HepG2 (cell line): ENCODE measurements around the gene ANAPC16. TPM values are rescaled to one million over a fixed set of nuclear protein-coding genes. Genes with fewer than 3 reads are reported as not detected.

ENCODE experiments used
- FOXC1 ChIP-seq: sonication (generic); formaldehyde crosslinking; IDR thresholded peaks from 2 replicates; pipeline ENCODE4 v1.8.0; 2022; ENCODE audit warnings: mild to moderate bottlenecking, missing genetic modification reagents, borderline replicate concordance
- HMG20B ChIP-seq: conservative IDR thresholded peaks from 2 replicates; pipeline ENCODE4 v1.6.1; 2016; ENCODE audit warnings: missing genetic modification reagents, missing compliant biosample characterization
- KLF9 ChIP-seq: IDR thresholded peaks from 2 replicates; pipeline ENCODE4 v1.6.1; 2016; ENCODE audit warnings: low read depth
- MYPOP ChIP-seq: sonication (generic); formaldehyde crosslinking; IDR thresholded peaks from 2 replicates; pipeline ENCODE4 v1.8.1; 2023; ENCODE audit warnings: mild to moderate bottlenecking, moderate library complexity, missing genetic modification reagents
- SMAD3 ChIP-seq: sonication (generic); formaldehyde crosslinking; IDR thresholded peaks from 2 replicates; pipeline ENCODE4 v1.4.0; 2020; ENCODE audit warnings: missing genetic modification reagents
- TMF1 ChIP-seq: sonication (generic); formaldehyde crosslinking; IDR thresholded peaks from 2 replicates; pipeline ENCODE4 v1.8.1; 2022; ENCODE audit warnings: low read depth, missing genetic modification reagents
- ZKSCAN1 ChIP-seq: fragments of 150-350 bp; IDR thresholded peaks from 2 replicates; pipeline ENCODE4 v1.6.1; 2014; ENCODE audit warnings: low read length
- ZNF263 ChIP-seq: sonication (generic); formaldehyde crosslinking; IDR thresholded peaks from 2 replicates; pipeline ENCODE4 v1.4.0; 2020; ENCODE audit warnings: missing genetic modification reagents
- ZNF296 ChIP-seq: sonication (generic); formaldehyde crosslinking; conservative IDR thresholded peaks from 2 replicates; pipeline ENCODE4 v1.5.0; 2020; ENCODE audit warnings: mild to moderate bottlenecking, missing genetic modification reagents
- ZNF354B ChIP-seq: sonication (generic); formaldehyde crosslinking; IDR thresholded peaks from 2 replicates; pipeline ENCODE4 v1.8.0; 2022; ENCODE audit warnings: mild to moderate bottlenecking, missing genetic modification reagents
- ZNF446 ChIP-seq: sonication (generic); formaldehyde crosslinking; IDR thresholded peaks from 2 replicates; pipeline ENCODE4 v1.5.0; 2020; ENCODE audit warnings: mild to moderate bottlenecking, missing genetic modification reagents
- ZNF549 ChIP-seq: sonication (generic); formaldehyde crosslinking; IDR thresholded peaks from 2 replicates; pipeline ENCODE4 v1.5.0; 2020; ENCODE audit warnings: missing genetic modification reagents
- ZNF564 ChIP-seq: sonication (generic); formaldehyde crosslinking; IDR thresholded peaks from 2 replicates; pipeline ENCODE4 v1.8.1; 2023; ENCODE audit warnings: mild to moderate bottlenecking, missing genetic modification reagents
- ZNF709 ChIP-seq: sonication (generic); formaldehyde crosslinking; IDR thresholded peaks from 2 replicates; pipeline ENCODE4 v1.5.0; 2020; ENCODE audit warnings: mild to moderate bottlenecking, missing genetic modification reagents
- polyA plus RNA-seq, 8 experiments: library from polyadenylated mRNA; depleted of rRNA in 3 of 8; stranded (reverse) in 7 of 8; unstranded in 1 of 8; fragments of >200 nt; fragmentation: Illumina TruSeq in 4 of 8; extraction: Trizol in 4 of 8; gene quantifications; 2 replicates each; pipeline versions ENCODE4 v1.2.1 to v1.2.3, GENCODE V29; 2011 to 2016; ENCODE audit warnings: low read depth in 4 of 8, missing spikeins in 1 of 8, mixed read lengths in 1 of 8; ENCODE audit not compliant: insufficient read depth in 1 of 8
- total RNA-seq, 5 experiments: library from RNA; depleted of rRNA; stranded (reverse); fragments of >200 nt; fragmentation: Illumina TruSeq; extraction: Trizol; gene quantifications; 2 replicates each; pipeline ENCODE4 v1.2.3, GENCODE V29; 2016; ENCODE audit warnings: low read depth in 1 of 5
- TF ChIP-seq, protein P1 (sequence below): sonication (generic); formaldehyde crosslinking; IDR thresholded peaks from 2 replicates; pipeline ENCODE4 v1.5.1; 2020; ENCODE audit warnings: mild to moderate bottlenecking, missing genetic modification reagents, moderate library complexity
- TF ChIP-seq, protein P2 (sequence below): sonication (generic); formaldehyde crosslinking; IDR thresholded peaks from 2 replicates; pipeline ENCODE4 v1.4.0; 2020; ENCODE audit warnings: missing genetic modification reagents

Gene ANAPC16
- total and polyA plus RNA-seq, 2 of the 13 experiments (the other 11 are each of a cell fraction or from before 2014, with no cell fraction given) = 74.8 to 89.4 TPM

DNA sequence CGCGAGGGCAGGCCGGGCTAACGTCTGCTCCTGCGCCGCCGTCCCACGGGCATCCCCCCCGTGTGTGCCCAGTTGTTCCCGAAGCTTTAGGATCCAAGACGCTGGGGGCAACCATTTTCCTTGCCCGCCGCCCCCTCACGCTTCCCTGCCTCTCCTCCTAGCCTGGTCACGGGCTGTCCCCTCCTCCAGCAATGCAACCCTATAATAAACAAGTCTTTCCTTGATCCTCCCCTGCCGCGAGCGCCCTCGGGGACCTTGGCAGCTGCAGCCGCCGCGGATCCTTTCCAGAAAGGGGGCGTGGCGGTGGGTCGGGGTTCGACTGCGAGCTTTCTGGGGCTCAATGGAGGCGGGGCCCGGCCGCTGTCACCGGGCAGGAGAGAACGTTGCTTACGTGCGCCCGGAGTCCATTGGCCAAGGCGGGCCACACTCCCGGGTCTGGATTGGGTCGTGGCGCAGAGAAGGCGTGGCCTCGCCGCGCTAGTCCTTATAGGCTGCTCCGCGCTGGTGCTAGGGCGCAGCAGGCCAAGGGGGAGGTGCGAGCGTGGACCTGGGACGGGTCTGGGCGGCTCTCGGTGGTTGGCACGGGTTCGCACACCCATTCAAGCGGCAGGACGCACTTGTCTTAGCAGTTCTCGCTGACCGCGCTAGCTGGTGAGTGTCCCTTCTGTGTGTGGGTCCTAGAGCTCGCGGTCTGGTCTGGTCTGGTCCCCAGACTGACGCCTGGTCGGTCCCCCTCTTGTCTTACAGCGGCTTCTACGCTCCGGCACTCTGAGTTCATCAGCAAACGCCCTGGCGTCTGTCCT, 57.8 kb downstream of the ANAPC16 start, which contains the start of gene DDIT4 (continued):
- TF ChIP-seq ZNF446 (CRISPR knock-in tag) = peak; percentile 79; the same call in 1 of the 2 replicates
- TF ChIP-seq, protein P1, sequence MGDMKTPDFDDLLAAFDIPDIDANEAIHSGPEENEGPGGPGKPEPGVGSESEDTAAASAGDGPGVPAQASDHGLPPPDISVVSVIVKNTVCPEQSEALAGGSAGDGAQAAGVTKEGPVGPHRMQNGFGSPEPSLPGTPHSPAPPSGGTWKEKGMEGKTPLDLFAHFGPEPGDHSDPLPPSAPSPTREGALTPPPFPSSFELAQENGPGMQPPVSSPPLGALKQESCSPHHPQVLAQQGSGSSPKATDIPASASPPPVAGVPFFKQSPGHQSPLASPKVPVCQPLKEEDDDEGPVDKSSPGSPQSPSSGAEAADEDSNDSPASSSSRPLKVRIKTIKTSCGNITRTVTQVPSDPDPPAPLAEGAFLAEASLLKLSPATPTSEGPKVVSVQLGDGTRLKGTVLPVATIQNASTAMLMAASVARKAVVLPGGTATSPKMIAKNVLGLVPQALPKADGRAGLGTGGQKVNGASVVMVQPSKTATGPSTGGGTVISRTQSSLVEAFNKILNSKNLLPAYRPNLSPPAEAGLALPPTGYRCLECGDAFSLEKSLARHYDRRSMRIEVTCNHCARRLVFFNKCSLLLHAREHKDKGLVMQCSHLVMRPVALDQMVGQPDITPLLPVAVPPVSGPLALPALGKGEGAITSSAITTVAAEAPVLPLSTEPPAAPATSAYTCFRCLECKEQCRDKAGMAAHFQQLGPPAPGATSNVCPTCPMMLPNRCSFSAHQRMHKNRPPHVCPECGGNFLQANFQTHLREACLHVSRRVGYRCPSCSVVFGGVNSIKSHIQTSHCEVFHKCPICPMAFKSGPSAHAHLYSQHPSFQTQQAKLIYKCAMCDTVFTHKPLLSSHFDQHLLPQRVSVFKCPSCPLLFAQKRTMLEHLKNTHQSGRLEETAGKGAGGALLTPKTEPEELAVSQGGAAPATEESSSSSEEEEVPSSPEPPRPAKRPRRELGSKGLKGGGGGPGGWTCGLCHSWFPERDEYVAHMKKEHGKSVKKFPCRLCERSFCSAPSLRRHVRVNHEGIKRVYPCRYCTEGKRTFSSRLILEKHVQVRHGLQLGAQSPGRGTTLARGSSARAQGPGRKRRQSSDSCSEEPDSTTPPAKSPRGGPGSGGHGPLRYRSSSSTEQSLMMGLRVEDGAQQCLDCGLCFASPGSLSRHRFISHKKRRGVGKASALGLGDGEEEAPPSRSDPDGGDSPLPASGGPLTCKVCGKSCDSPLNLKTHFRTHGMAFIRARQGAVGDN (CRISPR knock-in tag) = peak; percentile 76
- 0 out of 2 replicates have a peak, but pooled peaks have one; percentile 7 for TF ChIP-seq HMG20B (CRISPR knock-in tag)
- TF ChIP-seq, protein P2, sequence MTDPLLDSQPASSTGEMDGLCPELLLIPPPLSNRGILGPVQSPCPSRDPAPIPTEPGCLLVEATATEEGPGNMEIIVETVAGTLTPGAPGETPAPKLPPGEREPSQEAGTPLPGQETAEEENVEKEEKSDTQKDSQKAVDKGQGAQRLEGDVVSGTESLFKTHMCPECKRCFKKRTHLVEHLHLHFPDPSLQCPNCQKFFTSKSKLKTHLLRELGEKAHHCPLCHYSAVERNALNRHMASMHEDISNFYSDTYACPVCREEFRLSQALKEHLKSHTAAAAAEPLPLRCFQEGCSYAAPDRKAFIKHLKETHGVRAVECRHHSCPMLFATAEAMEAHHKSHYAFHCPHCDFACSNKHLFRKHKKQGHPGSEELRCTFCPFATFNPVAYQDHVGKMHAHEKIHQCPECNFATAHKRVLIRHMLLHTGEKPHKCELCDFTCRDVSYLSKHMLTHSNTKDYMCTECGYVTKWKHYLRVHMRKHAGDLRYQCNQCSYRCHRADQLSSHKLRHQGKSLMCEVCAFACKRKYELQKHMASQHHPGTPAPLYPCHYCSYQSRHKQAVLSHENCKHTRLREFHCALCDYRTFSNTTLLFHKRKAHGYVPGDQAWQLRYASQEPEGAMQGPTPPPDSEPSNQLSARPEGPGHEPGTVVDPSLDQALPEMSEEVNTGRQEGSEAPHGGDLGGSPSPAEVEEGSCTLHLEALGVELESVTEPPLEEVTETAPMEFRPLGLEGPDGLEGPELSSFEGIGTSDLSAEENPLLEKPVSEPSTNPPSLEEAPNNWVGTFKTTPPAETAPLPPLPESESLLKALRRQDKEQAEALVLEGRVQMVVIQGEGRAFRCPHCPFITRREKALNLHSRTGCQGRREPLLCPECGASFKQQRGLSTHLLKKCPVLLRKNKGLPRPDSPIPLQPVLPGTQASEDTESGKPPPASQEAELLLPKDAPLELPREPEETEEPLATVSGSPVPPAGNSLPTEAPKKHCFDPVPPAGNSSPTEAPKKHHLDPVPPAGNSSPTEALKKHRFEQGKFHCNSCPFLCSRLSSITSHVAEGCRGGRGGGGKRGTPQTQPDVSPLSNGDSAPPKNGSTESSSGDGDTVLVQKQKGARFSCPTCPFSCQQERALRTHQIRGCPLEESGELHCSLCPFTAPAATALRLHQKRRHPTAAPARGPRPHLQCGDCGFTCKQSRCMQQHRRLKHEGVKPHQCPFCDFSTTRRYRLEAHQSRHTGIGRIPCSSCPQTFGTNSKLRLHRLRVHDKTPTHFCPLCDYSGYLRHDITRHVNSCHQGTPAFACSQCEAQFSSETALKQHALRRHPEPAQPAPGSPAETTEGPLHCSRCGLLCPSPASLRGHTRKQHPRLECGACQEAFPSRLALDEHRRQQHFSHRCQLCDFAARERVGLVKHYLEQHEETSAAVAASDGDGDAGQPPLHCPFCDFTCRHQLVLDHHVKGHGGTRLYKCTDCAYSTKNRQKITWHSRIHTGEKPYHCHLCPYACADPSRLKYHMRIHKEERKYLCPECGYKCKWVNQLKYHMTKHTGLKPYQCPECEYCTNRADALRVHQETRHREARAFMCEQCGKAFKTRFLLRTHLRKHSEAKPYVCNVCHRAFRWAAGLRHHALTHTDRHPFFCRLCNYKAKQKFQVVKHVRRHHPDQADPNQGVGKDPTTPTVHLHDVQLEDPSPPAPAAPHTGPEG (CRISPR knock-in tag) = peak; percentile 96
- peak; percentile 96 for TF ChIP-seq FOXC1 (CRISPR knock-in tag)
- TF ChIP-seq ZNF263 (CRISPR knock-in tag) = 0 out of 2 replicates have a peak, but pooled peaks have one; percentile 44
- TF ChIP-seq ZNF564 (CRISPR knock-in tag) = peak; percentile 91
- TF ChIP-seq TMF1 (CRISPR knock-in tag) = peak; percentile 96
- TF ChIP-seq SMAD3 (CRISPR knock-in tag) = 0 out of 2 replicates have a peak, but pooled peaks have one; percentile 73
- peak; percentile 53; the same call in 1 of the 2 replicates for TF ChIP-seq ZNF709 (CRISPR knock-in tag)
- TF ChIP-seq ZKSCAN1 = 0 out of 2 replicates have a peak, but pooled peaks have one; percentile 10
- no peak; the same call in 1 of the 2 replicates for TF ChIP-seq ZNF549
- 0 out of 2 replicates have a peak, but pooled peaks have one; percentile 21 for TF ChIP-seq ZNF354B (CRISPR knock-in tag)
- peak; percentile 98 for TF ChIP-seq KLF9 (CRISPR knock-in tag)
- peak; percentile 76 for TF ChIP-seq MYPOP (CRISPR knock-in tag)
- no peak; the same call in 1 of the 2 replicates for TF ChIP-seq ZNF296
